Endothelial cell of umbilical vein (primary cell): ENCODE data around the gene PGAP6.

Experiments used
- POLR2A ChIP-seq: IDR thresholded peaks from 2 replicates; pipeline ENCODE4 v1.6.1; 2012; ENCODE audit warnings: low read depth, mild to moderate bottlenecking, control low read depth, low read length
- TF ChIP-seq, protein P1 (sequence below), 2 donors: IDR thresholded peaks; 1 replicate in 1 of 2; 2 replicates in 1 of 2; pipeline ENCODE4 v1.5.1; 2011; ENCODE audit warnings: low read length in 2 of 2, mild to moderate bottlenecking in 2 of 2, moderate library complexity in 2 of 2, control low read depth in 1 of 2, inconsistent platforms in 1 of 2, low read depth in 1 of 2; ENCODE audit not compliant: insufficient read depth in 1 of 2; ENCODE audit errors: extremely low read depth in 1 of 2

DNA sequence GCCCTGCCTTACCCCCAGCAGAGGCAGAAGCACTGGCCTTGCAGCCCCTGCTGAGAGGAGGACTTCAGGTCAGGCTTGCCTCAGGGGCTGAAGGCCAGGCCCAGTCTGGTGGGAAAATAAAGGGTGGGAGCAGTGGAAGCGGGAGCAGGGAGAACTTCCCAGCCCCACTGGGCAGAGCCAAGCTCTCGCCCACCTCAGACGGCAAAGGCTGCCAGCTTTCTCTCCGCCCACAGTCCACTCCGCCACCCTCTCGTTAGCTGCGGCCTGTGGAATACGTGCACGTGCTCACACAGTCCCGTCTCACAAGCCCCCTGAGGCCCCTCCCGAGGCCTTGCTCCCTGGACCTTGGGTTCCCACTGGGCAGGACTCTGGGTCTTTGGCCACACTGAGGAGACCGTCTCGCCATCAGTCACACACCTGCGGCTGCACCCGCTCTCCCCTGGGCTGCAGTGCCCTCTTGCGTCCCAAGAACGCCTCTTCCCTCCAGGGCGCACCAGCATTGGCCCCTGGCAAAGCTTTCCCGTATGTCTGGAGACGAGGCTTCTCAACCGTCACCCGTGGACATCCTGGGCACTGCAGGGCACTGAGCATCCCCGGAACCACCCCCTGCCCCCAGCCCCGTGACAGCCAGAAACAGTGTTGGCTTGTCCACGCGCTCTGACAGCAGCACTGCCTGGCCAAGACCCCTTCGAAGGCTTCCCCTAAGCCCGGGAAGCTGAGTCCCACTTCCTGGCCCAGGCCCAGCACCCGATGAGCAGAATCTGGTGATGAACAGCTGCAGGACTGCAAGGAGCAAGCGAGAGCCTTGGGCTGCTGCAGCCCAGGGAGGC is 19.7 kb downstream of the PGAP6 start:
- TF ChIP-seq, protein P1, sequence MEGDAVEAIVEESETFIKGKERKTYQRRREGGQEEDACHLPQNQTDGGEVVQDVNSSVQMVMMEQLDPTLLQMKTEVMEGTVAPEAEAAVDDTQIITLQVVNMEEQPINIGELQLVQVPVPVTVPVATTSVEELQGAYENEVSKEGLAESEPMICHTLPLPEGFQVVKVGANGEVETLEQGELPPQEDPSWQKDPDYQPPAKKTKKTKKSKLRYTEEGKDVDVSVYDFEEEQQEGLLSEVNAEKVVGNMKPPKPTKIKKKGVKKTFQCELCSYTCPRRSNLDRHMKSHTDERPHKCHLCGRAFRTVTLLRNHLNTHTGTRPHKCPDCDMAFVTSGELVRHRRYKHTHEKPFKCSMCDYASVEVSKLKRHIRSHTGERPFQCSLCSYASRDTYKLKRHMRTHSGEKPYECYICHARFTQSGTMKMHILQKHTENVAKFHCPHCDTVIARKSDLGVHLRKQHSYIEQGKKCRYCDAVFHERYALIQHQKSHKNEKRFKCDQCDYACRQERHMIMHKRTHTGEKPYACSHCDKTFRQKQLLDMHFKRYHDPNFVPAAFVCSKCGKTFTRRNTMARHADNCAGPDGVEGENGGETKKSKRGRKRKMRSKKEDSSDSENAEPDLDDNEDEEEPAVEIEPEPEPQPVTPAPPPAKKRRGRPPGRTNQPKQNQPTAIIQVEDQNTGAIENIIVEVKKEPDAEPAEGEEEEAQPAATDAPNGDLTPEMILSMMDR (IDR thresholded peaks at IDR 0.05; ENCODE audit: extremely low read depth in 1 of 2, insufficient read depth in 1 of 2, low read depth in 1 of 2, low read length in 2 of 2): peak; percentile 65 to 83
- no peak for TF ChIP-seq POLR2A
